GM12874 (cell line): ENCODE data around the gene ARHGEF28.

Source experiments
- CTCF ChIP-seq: IDR thresholded peaks from 2 replicates; pipeline ENCODE4 v1.5.1; 2011; ENCODE audit warnings: low read depth, mild to moderate bottlenecking, control low read depth, low read length, moderate library complexity; ENCODE audit not compliant: insufficient read depth

ARHGEF28 gene

DNA sequence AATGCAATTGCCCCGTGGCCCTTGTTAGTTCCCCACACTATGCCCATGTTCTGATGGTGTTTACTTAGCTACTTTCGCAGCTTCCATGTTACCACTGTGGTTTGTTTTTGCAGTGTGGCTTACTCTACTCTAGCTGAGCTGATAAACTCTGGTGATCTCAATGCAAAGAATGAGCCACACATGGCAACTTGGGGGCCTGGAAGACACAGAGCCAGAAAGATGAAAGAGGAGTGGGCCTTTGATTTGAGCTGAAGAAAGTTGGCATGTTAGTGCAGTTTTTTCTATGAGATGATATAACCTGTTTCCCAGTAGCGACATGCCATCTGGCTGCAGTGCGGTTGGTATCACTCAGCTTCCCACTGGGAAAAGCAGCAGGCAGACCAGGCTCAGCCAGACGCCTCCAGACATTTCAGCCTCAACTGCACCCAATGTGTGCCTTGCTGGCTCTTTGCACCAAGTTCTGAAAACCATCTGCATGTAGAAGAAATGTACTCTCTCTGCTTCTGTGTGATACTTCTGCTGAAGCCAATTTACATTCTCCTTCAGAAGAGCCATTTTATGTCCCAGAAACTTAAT lies 329.4 kb downstream of the ARHGEF28 start:
- no peak for TF ChIP-seq CTCF

DNA sequence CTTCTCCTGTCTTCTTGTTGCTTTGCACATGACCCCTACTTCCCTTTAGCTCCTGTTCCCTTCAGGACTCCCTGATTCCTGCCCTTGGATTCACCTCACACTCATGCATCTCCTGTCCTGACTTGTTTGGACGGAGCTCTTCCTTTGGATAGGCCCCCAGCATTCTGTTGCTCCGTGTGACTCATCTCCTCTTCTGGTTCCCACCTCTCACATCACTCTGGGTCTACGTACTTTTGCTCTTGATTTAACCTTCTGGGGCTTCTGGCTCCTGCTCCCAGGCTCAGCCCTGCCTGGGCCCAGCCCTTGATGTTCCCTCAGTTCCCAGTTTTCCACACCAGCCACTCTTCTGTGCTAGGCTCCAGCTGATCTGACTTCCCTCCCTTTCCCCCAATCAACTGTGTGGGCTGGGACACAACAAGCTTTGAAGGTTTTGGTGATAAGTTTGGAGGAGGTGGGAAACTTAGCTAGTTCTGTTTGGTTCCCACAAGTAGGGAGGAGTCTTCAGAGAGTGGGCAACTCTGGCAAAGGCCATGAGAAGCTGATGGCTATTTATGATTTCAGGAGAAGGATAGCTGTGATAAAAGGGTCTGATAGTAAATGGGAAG lies 331.5 kb downstream of the ARHGEF28 start:
- no peak for TF ChIP-seq CTCF

GRCh38 chr5:73958037-73958436 lies 332.0 kb downstream of the ARHGEF28 start:
- no peak for TF ChIP-seq CTCF

DNA sequence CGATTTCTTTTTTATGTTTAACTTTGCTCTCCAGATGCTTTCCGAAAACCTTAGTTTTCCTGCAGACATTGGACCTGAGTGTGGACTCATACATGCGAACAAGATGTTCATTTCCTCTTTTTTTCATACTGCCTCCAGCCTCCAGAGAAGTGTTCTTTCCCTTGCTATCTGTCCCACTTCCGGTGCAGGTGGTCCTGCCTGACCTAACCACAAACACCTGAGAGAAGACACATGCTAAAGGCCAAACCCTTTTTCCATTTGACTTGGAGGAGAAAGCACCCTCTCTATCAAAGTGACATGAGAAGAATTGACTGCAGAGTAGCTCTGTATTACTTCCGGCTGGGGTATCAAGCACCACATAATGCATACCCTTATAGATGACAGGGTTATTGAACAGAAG lies 334.0 kb downstream of the ARHGEF28 start:
- TF ChIP-seq CTCF, result no peak

DNA sequence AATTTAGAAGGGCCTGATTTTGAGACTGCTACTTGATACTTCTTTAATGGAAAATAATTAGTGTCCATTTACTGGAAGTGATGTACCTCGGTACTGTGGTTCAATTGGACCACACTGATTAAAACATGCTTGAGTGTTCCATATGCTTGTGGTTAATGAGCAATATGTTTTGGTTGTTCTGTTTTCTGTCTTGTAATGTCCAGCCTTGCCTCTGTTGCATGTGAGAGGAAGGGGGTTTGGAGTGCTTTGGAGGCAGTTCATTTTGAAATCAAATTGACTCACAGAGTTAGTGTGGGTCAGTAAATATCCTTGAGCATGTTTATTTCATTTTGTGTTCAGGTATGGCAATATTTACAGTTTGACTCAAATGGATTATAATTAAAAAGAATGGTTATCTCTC lies 334.4 kb downstream of the ARHGEF28 start:
- TF ChIP-seq CTCF, result no peak

GRCh38 chr5:73962801-73963425 lies 336.9 kb downstream of the ARHGEF28 start:
- TF ChIP-seq CTCF, result no peak

DNA sequence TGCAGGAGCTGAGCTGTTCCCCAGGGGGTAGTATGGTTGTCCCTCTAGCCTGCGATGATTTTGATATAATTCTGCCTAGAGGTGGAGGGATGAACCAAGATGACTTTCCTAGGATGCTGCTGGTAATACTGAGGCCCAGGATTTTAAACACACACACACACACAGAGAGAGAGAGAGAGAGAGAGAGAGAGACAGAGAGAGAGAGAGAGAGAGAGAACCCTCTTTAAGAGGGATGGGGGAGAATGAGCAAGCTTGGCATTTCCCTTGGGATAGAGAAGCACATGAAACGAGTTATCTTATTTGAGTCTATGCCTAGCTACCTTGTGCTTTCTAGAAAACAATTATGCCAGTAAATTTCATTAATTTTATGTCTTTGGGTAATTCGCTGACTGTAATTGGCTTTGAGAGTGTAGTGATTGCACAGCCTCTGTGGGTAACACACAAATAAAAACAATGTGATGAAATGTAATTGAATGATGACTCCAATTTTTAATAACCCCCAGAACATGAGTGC lies 338.4 kb downstream of the ARHGEF28 start:
- no peak for TF ChIP-seq CTCF
